H1 (cell line): Measurements from ENCODE around the gene THOC7. TPM values are rescaled to one million over a fixed set of nuclear protein-coding genes. Genes with fewer than 3 reads are reported as not detected.

Source experiments
- CTCF ChIA-PET: fragments of 300-600 bp; sonication (Branson Sonifier 250); formaldehyde crosslinking; loops from one replicate; lab custom pipeline; 2021; ENCODE audit not compliant: partially characterized antibody; lab: Charles Lee
- POLR2A ChIA-PET: fragments of 300-600 bp; sonication (Branson Sonifier 250); formaldehyde crosslinking; loops from one replicate; lab custom pipeline; 2021; ENCODE audit warnings: inconsistent platforms; ENCODE audit not compliant: partially characterized antibody; lab: Charles Lee
- DNase-seq, 2 experiments: peaks; one replicate each; pipeline versions ENCODE4 v3.0.0 to v3.0.0-alpha.2; 2010 to 2022; ENCODE audit warnings: low spot score in 2 of 2, low read depth in 1 of 2, mixed read lengths in 1 of 2
- FAIRE-seq: peaks from 2 replicates; lab custom pipeline; 2011; peaks lifted over from hg19 to GRCh38; lab: Jason Lieb, UNC
- H2AFZ ChIP-seq: 2 replicates; pipeline ENCODE4 v1.8.1; 2012; ENCODE audit warnings: low read length, inconsistent platforms
- H2AK5ac ChIP-seq: 2 replicates; pipeline ENCODE4 v1.6.1; 2013; ENCODE audit warnings: low read depth, low read length
- H2BK120ac ChIP-seq: replicated peaks from 2 replicates; pipeline ENCODE3; 2013; ENCODE audit warnings: low read depth, low read length, inconsistent platforms
- H2BK12ac ChIP-seq: 2 replicates; pipeline ENCODE4 v1.6.1; 2013; ENCODE audit warnings: low read depth, low read length
- H2BK15ac ChIP-seq: 2 replicates; pipeline ENCODE4 v1.6.1; 2013; ENCODE audit warnings: low read length
- H2BK20ac ChIP-seq: 2 replicates; pipeline ENCODE4 v1.6.1; 2013; ENCODE audit warnings: low read length
- H2BK5ac ChIP-seq: 2 replicates; pipeline ENCODE4 v1.6.1; 2013; ENCODE audit warnings: low read depth, low read length
- H3K14ac ChIP-seq: 2 replicates; pipeline ENCODE4 v1.6.1; 2013; ENCODE audit warnings: inconsistent platforms; ENCODE audit not compliant: insufficient read length
- H3K18ac ChIP-seq: 2 replicates; pipeline ENCODE4 v1.6.1; 2013; ENCODE audit warnings: low read length; ENCODE audit errors: extremely low read depth
- H3K23ac ChIP-seq: 2 replicates; pipeline ENCODE4 v1.6.1; 2013; ENCODE audit warnings: inconsistent platforms; ENCODE audit not compliant: insufficient read length
- H3K23me2 ChIP-seq: 2 replicates; pipeline ENCODE4 v1.6.1; 2013; ENCODE audit warnings: low read depth, low read length
- H3K27ac ChIP-seq: 2 replicates; pipeline ENCODE4 v1.6.1; 2011; ENCODE audit warnings: low read depth, low read length, inconsistent platforms
- H3K27me3 ChIP-seq, 4 experiments: replicated peaks in 1 of 4; 1 replicate in 1 of 4; 2 replicates in 3 of 4; pipeline versions ENCODE4 v1.6.1 to v1.8.1; 2011 to 2013; ENCODE audit warnings: low read length in 3 of 4, mild to moderate bottlenecking in 3 of 4, inconsistent platforms in 2 of 4, mixed read lengths in 2 of 4, moderate library complexity in 1 of 4; ENCODE audit not compliant: control insufficient read depth in 3 of 4, insufficient read depth in 3 of 4; ENCODE audit errors: extremely low read depth in 1 of 4
- H3K36me3 ChIP-seq, 4 experiments: 2 replicates each; pipeline versions ENCODE4 v1.6.1 to v1.8.1; 2011 to 2013; ENCODE audit warnings: mild to moderate bottlenecking in 4 of 4, low read length in 3 of 4, moderate library complexity in 2 of 4, control low read depth in 1 of 4, inconsistent platforms in 1 of 4; ENCODE audit not compliant: insufficient read depth in 4 of 4, control insufficient read depth in 2 of 4
- H3K4ac ChIP-seq: replicated peaks from 2 replicates; pipeline ENCODE3; 2013; ENCODE audit warnings: low read length, low read depth, mixed read lengths, inconsistent platforms; ENCODE audit not compliant: insufficient read length
- H3K4me1 ChIP-seq, 4 experiments: replicated peaks in 1 of 4; 1 replicate in 1 of 4; 2 replicates in 3 of 4; pipeline versions ENCODE4 v1.6.1 to v1.8.1; 2011 to 2013; ENCODE audit warnings: low read length in 3 of 4, inconsistent platforms in 2 of 4, mixed read lengths in 1 of 4; ENCODE audit not compliant: insufficient read depth in 4 of 4, control insufficient read depth in 3 of 4
- H3K4me2 ChIP-seq, 2 experiments: 2 replicates each; pipeline versions ENCODE4 v1.6.1 to v1.8.1; 2011 to 2013; ENCODE audit warnings: low read depth in 2 of 2, low read length in 2 of 2, control low read depth in 1 of 2, inconsistent platforms in 1 of 2, mild to moderate bottlenecking in 1 of 2; ENCODE audit not compliant: insufficient read depth in 1 of 2
- H3K4me3 ChIP-seq, 4 experiments: fragments of 200-600, 300-600 bp in 1 of 4; sonication (generic), shearing (Covaris generic), sonication (Bioruptor Twin) in 1 of 4; 2 replicates each; pipeline versions ENCODE4 v1.5.1 to v1.8.1; 2011 to 2016; ENCODE audit warnings: low read length in 4 of 4, low read depth in 3 of 4, control low read depth in 2 of 4, inconsistent platforms in 2 of 4, mild to moderate bottlenecking in 2 of 4, mixed read lengths in 1 of 4, moderate library complexity in 1 of 4; ENCODE audit not compliant: insufficient read depth in 2 of 4; ENCODE audit errors: extremely low read depth in 1 of 4
- H3K56ac ChIP-seq: replicated peaks from 2 replicates; pipeline ENCODE3; 2013; ENCODE audit warnings: low read depth, mild to moderate bottlenecking, mixed read lengths, low read length, inconsistent platforms; ENCODE audit not compliant: insufficient read length
- H3K79me1 ChIP-seq: 2 replicates; pipeline ENCODE4 v1.6.1; 2013; ENCODE audit warnings: low read depth, low read length, control low read depth
- H3K79me2 ChIP-seq, 2 experiments: 2 replicates each; pipeline versions ENCODE4 v1.6.1 to v1.8.1; 2012 to 2013; ENCODE audit warnings: low read length in 2 of 2, mild to moderate bottlenecking in 2 of 2, inconsistent platforms in 1 of 2; ENCODE audit not compliant: insufficient read depth in 2 of 2, control insufficient read depth in 1 of 2
- H3K9ac ChIP-seq, 4 experiments: replicated peaks in 1 of 4; 1 replicate in 1 of 4; 2 replicates in 3 of 4; pipeline versions ENCODE4 v1.6.1 to v1.8.1; 2011 to 2013; ENCODE audit warnings: low read depth in 3 of 4, low read length in 3 of 4, control low read depth in 2 of 4, mild to moderate bottlenecking in 2 of 4, moderate library complexity in 2 of 4, inconsistent platforms in 1 of 4; ENCODE audit errors: extremely low read depth in 1 of 4
- H3K9me3 ChIP-seq, 2 experiments: 2 replicates each; pipeline versions ENCODE4 v1.6.1 to v1.8.1; 2012 to 2013; ENCODE audit warnings: mild to moderate bottlenecking in 2 of 2, moderate library complexity in 2 of 2, control low read depth in 1 of 2, inconsistent platforms in 1 of 2, low read depth in 1 of 2, low read length in 1 of 2, mixed read lengths in 1 of 2; ENCODE audit not compliant: insufficient read depth in 2 of 2
- H4K20me1 ChIP-seq, 2 experiments: replicated peaks in 1 of 2; 2 replicates each; pipeline versions ENCODE3 to v1.8.1; 2011 to 2013; ENCODE audit warnings: inconsistent platforms in 2 of 2, low read length in 2 of 2, mild to moderate bottlenecking in 1 of 2; ENCODE audit not compliant: insufficient read depth in 2 of 2, control insufficient read depth in 1 of 2
- H4K5ac ChIP-seq: 2 replicates; pipeline ENCODE4 v1.6.1; 2013; ENCODE audit warnings: low read length, low read depth, mixed read lengths, inconsistent platforms; ENCODE audit not compliant: insufficient read length
- H4K8ac ChIP-seq: 2 replicates; pipeline ENCODE4 v1.8.0; 2013; ENCODE audit warnings: mild to moderate bottlenecking, moderate library complexity, low read length, inconsistent platforms; ENCODE audit not compliant: insufficient read depth; ENCODE audit errors: extremely low read depth
- H4K91ac ChIP-seq: replicated peaks from 2 replicates; pipeline ENCODE3; 2013; ENCODE audit warnings: low read length, mixed read lengths, inconsistent platforms; ENCODE audit not compliant: insufficient read length
- BCL11A ChIP-seq, 2 experiments: IDR thresholded peaks; one replicate each; pipeline ENCODE4 v1.6.1; 2011; ENCODE audit warnings: low read depth in 2 of 2, low read length in 2 of 2, mild to moderate bottlenecking in 2 of 2
- CBX5 ChIP-seq: fragments of 300-800, 300-1000 bp; sonication (generic); IDR thresholded peaks from 2 replicates; pipeline ENCODE4 v1.7.1; 2016; ENCODE audit warnings: antibody characterized with exemption, low read length, low read depth
- CTBP2 ChIP-seq: IDR thresholded peaks from 2 replicates; pipeline ENCODE4 v1.7.0; 2011; ENCODE audit warnings: borderline replicate concordance, mild to moderate bottlenecking, moderate library complexity, mixed read lengths, low read length; ENCODE audit not compliant: insufficient read depth, insufficient read length
- EZH2 ChIP-seq: fragments of 200-600 bp; sonication (generic); IDR thresholded peaks from 2 replicates; pipeline ENCODE4 v1.7.1; 2012; ENCODE audit warnings: low read depth, mild to moderate bottlenecking, moderate library complexity, low read length, inconsistent platforms; ENCODE audit not compliant: severe bottlenecking
- MAFK ChIP-seq: IDR thresholded peaks from 2 replicates; pipeline ENCODE4 v1.6.1; 2012; ENCODE audit warnings: low read depth, mild to moderate bottlenecking, improper control_type of control experiment, low read length
- RXRA ChIP-seq: IDR thresholded peaks from 2 replicates; pipeline ENCODE4 v1.6.1; 2011; ENCODE audit warnings: low read depth, mild to moderate bottlenecking, low read length, moderate library complexity; ENCODE audit not compliant: insufficient read depth
- SIN3A ChIP-seq, 2 experiments: IDR thresholded peaks in 1 of 2; conservative IDR thresholded peaks in 1 of 2; 2 replicates each; pipeline ENCODE4 v1.6.1; 2011 to 2012; ENCODE audit warnings: low read length in 2 of 2, improper control_type of control experiment in 1 of 2, low read depth in 1 of 2, mild to moderate bottlenecking in 1 of 2
- SIRT6 ChIP-seq: IDR thresholded peaks from one replicate; pipeline ENCODE4 v1.7.1; 2012; ENCODE audit warnings: low read length, inconsistent platforms
- TAF1 ChIP-seq: IDR thresholded peaks from 2 replicates; pipeline ENCODE4 v1.6.1; 2011; ENCODE audit warnings: mild to moderate bottlenecking, low read depth, low read length
- TBP ChIP-seq: IDR thresholded peaks from 2 replicates; pipeline ENCODE4 v1.6.1; 2011; ENCODE audit warnings: low read depth, low read length, improper control_type of control experiment
- USF2 ChIP-seq: IDR thresholded peaks from 2 replicates; pipeline ENCODE4 v1.6.1; 2011; ENCODE audit warnings: low read length, improper control_type of control experiment
- YY1 ChIP-seq: IDR thresholded peaks from 2 replicates; pipeline ENCODE4 v1.6.1; 2011; ENCODE audit warnings: low read depth, mild to moderate bottlenecking, low read length
- WGBS, 2 experiments: shearing (Covaris generic) in 1 of 2; methylation state at CpG; one replicate each; pipeline versions ENCODE4 v1.1.6 to v1.1.7; 2013 to 2015; ENCODE audit warnings: low lambda C conversion rate in 2 of 2, mixed read lengths in 2 of 2, inconsistent platforms in 1 of 2, low coverage in 1 of 2, missing lambda C conversion rate in 1 of 2; ENCODE audit not compliant: insufficient replicate concordance in 2 of 2, insufficient coverage in 1 of 2, insufficient read length in 1 of 2; ENCODE audit errors: extremely low coverage in 1 of 2, missing lambda C conversion rate in 1 of 2; 5-methylcytosine and 5-hydroxymethylcytosine counted together
- polyA plus RNA-seq, 7 experiments: library from polyadenylated mRNA; depleted of rRNA in 3 of 7; stranded (reverse) in 5 of 7; unstranded in 2 of 7; fragments of >200 nt in 5 of 7; fragments of 200-250 nt in 2 of 7; gene quantifications; 1 replicate in 5 of 7; 2 replicates in 1 of 7; 4 replicates in 1 of 7; pipeline versions ENCODE4 v1.2.1 to v1.2.3, GENCODE V29; 2011 to 2013; ENCODE audit warnings: missing spikeins in 2 of 7, mixed read lengths in 2 of 7
- total RNA-seq: library from RNA; stranded (reverse); fragmentation: NEBNext Ultra II Directional; extraction: Animal tissue kit (Norgen Biotek cat#: 25700); gene quantifications from 2 replicates; pipeline ENCODE4 v1.2.1, GENCODE V29; 2021

Gene THOC7
- total and polyA plus RNA-seq, 2 of the 8 experiments (the other 6 are each of a cell fraction or from before 2014, with no cell fraction given): 18.7 to 74.0 TPM

GRCh38 chr3:63807961-63808565, 55.5 kb downstream of the THOC7 start:
- CTCF ChIA-PET: interaction anchor here (1.2 kb wide), 1 partner anchor 11 kb away, joined by 5 read pairs; the partner anchor contains the start of gene C3orf49
- no peak for FAIRE-seq
- POLR2A ChIA-PET: no interaction called here
- TF ChIP-seq BCL11A (IDR thresholded peaks at IDR 0.05; ENCODE audit: low read depth in 2 of 2, low read length in 2 of 2) (no peak), CTBP2 (no peak), EZH2 (no peak), RXRA (no peak), SIN3A (conservative IDR thresholded peaks at IDR 0.05 in 1 of 2, IDR thresholded peaks at IDR 0.05 in 1 of 2; ENCODE audit: low read depth in 1 of 2, low read length in 2 of 2) (no peak), YY1 (no peak), CBX5 (no peak), SIRT6 (no peak), TAF1 (no peak), USF2 (no peak), MAFK (no peak), TBP (no peak)

More at GRCh38 chr3:63807961-63808565, 55.5 kb downstream of the THOC7 start:
- H4K8ac ChIP-seq: no peak overlapping the region
- no peaks in the 10 kb centered on the region for H3K79me1 ChIP-seq
- H2BK120ac ChIP-seq: no peak overlapping the region
- H3K4me1 ChIP-seq: no peaks in the 10 kb centered on the region
- no peak overlapping the region for H3K4ac ChIP-seq
- 82% methylated on average over 5 of the region's 5 CpGs; no CpG with 5 or more reads in 1 of the 2 experiments for WGBS, 2 experiments
- no peak overlapping the region for H4K91ac ChIP-seq
- no peak overlapping the region for H3K4me2 ChIP-seq
- H3K79me2 ChIP-seq: no peaks in the 10 kb centered on the region
- H3K27me3 ChIP-seq: peaks cover 0 to 2% (median 0%) of the 10 kb centered on the region in 4 experiments; a peak in 2 of 7 replicates
- no peak overlapping the region for H3K56ac ChIP-seq
- no peak for DNase-seq
- no peak overlapping the region for H2AK5ac ChIP-seq
- H2BK12ac ChIP-seq: no peak overlapping the region
- no peak overlapping the region for H3K27ac ChIP-seq
- H4K5ac ChIP-seq: no peak overlapping the region
- no peaks in the 10 kb centered on the region for H3K23me2 ChIP-seq
- H2BK5ac ChIP-seq: no peak overlapping the region
- H4K20me1 ChIP-seq: no peaks in the 10 kb centered on the region
- H3K9me3 ChIP-seq: peaks cover 0 to 6% of the 10 kb centered on the region in 2 experiments; a peak in 2 of 4 replicates
- no peak overlapping the region for H2BK15ac ChIP-seq
- no peak overlapping the region for H2AFZ ChIP-seq
- no peak overlapping the region for H3K18ac ChIP-seq
- no peak overlapping the region for H3K4me3 ChIP-seq
- no peak overlapping the region for H3K14ac ChIP-seq
- H3K9ac ChIP-seq: no peak overlapping the region
- no peak overlapping the region for H2BK20ac ChIP-seq
- no peaks in the 10 kb centered on the region; a peak in 1 of 8 replicates for H3K36me3 ChIP-seq
- no peak overlapping the region for H3K23ac ChIP-seq
